ENCODE results near the gene SEMA4D. TPM values are rescaled to one million over a fixed set of nuclear protein-coding genes. Genes with fewer than 3 reads are reported as not detected.

SEMA4D gene
- total and polyA plus RNA-seq, 12 donors: 3.5 to 57.0 (median 26.7) TPM

DNA sequence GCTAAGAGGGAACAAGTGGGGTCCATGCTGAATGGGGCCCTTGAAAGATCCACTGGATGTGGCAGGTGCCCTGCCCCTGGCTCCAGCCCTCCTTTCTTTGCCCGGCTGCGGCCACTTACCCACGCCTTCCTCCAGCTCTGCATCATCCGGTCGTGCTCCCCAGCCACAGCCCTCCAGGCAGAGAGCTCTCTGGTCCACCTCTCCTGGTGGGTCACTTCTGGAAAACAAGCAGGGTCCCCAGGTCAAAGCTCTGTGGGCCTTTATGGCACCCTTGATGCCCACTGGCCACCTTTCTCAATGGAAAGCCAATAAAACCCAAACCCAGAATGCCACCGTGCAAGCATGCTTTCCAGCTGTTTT is 134.6 kb downstream of the SEMA4D start:
- Histone ChIP-seq H3K36me3 (replicated peaks in 1 of 2) (peaks cover 0 to 39% of the 10 kb centered on the region in 2 donors), H3K4me3 (no peak overlapping the region), H3K4me1 (replicated peaks in 1 of 2) (no peaks in the 10 kb centered on the region), H3K9me3 (replicated peaks in 1 of 3) (no peaks in the 10 kb centered on the region), H3K27me3 (no peaks in the 10 kb centered on the region), H3K27ac (no peak overlapping the region)
- 90 to 95% (median 93%) methylated on average over 6 of the region's 6 CpGs for WGBS, 4 donors
- intact Hi-C loops (cut with DNase I): no loop called here
- TF ChIP-seq POLR2A (IDR thresholded peaks at IDR 0.05): no peak
- TF ChIP-seq, protein P1, sequence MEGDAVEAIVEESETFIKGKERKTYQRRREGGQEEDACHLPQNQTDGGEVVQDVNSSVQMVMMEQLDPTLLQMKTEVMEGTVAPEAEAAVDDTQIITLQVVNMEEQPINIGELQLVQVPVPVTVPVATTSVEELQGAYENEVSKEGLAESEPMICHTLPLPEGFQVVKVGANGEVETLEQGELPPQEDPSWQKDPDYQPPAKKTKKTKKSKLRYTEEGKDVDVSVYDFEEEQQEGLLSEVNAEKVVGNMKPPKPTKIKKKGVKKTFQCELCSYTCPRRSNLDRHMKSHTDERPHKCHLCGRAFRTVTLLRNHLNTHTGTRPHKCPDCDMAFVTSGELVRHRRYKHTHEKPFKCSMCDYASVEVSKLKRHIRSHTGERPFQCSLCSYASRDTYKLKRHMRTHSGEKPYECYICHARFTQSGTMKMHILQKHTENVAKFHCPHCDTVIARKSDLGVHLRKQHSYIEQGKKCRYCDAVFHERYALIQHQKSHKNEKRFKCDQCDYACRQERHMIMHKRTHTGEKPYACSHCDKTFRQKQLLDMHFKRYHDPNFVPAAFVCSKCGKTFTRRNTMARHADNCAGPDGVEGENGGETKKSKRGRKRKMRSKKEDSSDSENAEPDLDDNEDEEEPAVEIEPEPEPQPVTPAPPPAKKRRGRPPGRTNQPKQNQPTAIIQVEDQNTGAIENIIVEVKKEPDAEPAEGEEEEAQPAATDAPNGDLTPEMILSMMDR (IDR thresholded peaks at IDR 0.05): no peak
- peak in 3 of 7 donors; percentile 7 to 49 (median 20) for DNase-seq

DNA sequence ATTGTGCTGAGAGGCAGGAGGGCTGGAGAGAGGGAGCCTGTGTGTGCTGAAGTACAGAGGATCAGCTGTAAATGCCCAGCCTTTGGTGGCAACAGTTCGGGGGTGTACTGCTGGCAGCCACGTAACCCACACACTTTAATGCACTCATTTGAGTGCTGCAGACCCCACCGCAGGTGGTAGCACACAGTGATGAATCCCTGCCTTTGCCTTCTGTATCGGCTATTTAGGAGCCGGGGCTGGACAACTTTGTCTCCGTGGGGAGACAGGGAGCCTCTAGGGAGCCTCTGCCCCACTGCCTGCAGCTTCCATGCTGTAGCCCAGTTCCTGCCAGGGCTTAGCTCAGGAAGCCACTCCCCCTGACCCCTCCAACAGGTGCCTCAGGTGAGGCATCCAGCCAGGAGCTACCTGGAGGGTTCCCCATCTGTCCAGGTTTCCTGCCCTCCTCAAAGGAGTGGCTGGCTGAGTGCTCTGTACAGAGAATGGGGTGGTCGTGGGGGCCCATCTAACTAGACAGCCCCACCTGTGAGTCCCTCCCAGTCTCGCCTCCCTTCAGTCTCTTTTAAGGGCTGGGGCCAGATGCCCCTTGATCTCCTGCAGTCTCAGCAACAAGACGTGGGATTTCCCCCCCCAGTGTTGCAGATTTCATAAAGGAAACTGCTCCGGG is 135.1 kb downstream of the SEMA4D start:
- 90 to 94% (median 92%) methylated on average over 5 to 10 of the region's 10 CpGs for WGBS, 4 donors
- no peak for TF ChIP-seq POLR2A (IDR thresholded peaks at IDR 0.05)
- TF ChIP-seq, protein P1 (IDR thresholded peaks at IDR 0.05): no peak
- Histone ChIP-seq H3K9me3 (replicated peaks in 1 of 3) (no peaks in the 10 kb centered on the region), H3K4me1 (replicated peaks in 1 of 2) (no peaks in the 10 kb centered on the region), H3K27me3 (no peaks in the 10 kb centered on the region), H3K4me3 (no peak overlapping the region), H3K27ac (no peak overlapping the region), H3K36me3 (replicated peaks in 1 of 2) (peaks cover 0 to 44% of the 10 kb centered on the region in 2 donors)
- intact Hi-C loops (cut with DNase I): no loop called here
- DNase-seq: peak in 4 of 7 donors; percentile 12 to 51 (median 17)

GRCh38 chr9:89361816-89362646 is 135.9 kb downstream of the SEMA4D start:
- H3K36me3 ChIP-seq (replicated peaks in 1 of 2): peaks cover 0 to 51% of the 10 kb centered on the region in 2 donors
- intact Hi-C loops (cut with DNase I): no loop called here

GRCh38 chr9:89361031-89361430 is 136.9 kb downstream of the SEMA4D start:
- H3K4me3 ChIP-seq: no peak overlapping the region
- no peaks in the 10 kb centered on the region for H3K27me3 ChIP-seq
- H3K4me1 ChIP-seq (replicated peaks in 1 of 2): no peaks in the 10 kb centered on the region
- 87 to 99% (median 97%) methylated on average over 6 of the region's 6 CpGs for WGBS, 4 donors
- TF ChIP-seq, protein P1 (IDR thresholded peaks at IDR 0.05): no peak
- no peak for TF ChIP-seq POLR2A (IDR thresholded peaks at IDR 0.05)
- H3K27ac ChIP-seq: no peak overlapping the region
- H3K36me3 ChIP-seq (replicated peaks in 1 of 2): peaks cover 0 to 61% of the 10 kb centered on the region in 2 donors
- H3K9me3 ChIP-seq (replicated peaks in 1 of 3): no peaks in the 10 kb centered on the region
- peak in 3 of 7 donors; percentile 3 to 46 (median 5) for DNase-seq
- intact Hi-C loops (cut with DNase I): no loop called here

More at GRCh38 chr9:89361816-89362646, 135.9 kb downstream of the SEMA4D start:
- Histone ChIP-seq H3K4me1 (replicated peaks in 1 of 2) (no peaks in the 10 kb centered on the region), H3K27ac (no peak overlapping the region), H3K27me3 (no peaks in the 10 kb centered on the region), H3K9me3 (replicated peaks in 1 of 3) (no peaks in the 10 kb centered on the region), H3K4me3 (no peak overlapping the region)
- DNase-seq: peak in 4 of 7 donors; percentile 10 to 45 (median 16)
- TF ChIP-seq, protein P1 (IDR thresholded peaks at IDR 0.05): no peak
- TF ChIP-seq POLR2A (IDR thresholded peaks at IDR 0.05): no peak
- WGBS, 4 donors: 83 to 93% (median 91%) methylated on average over 6 to 9 of the region's 9 CpGs

All from adrenal gland (tissue), 12 donors.